AG09309 (cell line): ENCODE measurements around the gene TEX44.
A peak's percentile ranks its signal among the peaks of the same experiment; 100 is the strongest.

ENCODE experiments used
- DNase-seq: peaks from one replicate; pipeline ENCODE4 v3.0.0-alpha.2; 2010; ENCODE audit warnings: low read depth
- H3K4me3 ChIP-seq: 2 replicates; pipeline ENCODE4 v1.5.1; 2011; ENCODE audit warnings: mild to moderate bottlenecking, low read depth, low read length, moderate library complexity; ENCODE audit not compliant: control insufficient read depth
- CTCF ChIP-seq: IDR thresholded peaks from 2 replicates; pipeline ENCODE4 v1.5.1; 2011; ENCODE audit warnings: mild to moderate bottlenecking, low read depth, low read length, inconsistent platforms; ENCODE audit not compliant: insufficient read depth, control insufficient read depth; ENCODE audit errors: missing control alignments

The TEX44 gene

DNA sequence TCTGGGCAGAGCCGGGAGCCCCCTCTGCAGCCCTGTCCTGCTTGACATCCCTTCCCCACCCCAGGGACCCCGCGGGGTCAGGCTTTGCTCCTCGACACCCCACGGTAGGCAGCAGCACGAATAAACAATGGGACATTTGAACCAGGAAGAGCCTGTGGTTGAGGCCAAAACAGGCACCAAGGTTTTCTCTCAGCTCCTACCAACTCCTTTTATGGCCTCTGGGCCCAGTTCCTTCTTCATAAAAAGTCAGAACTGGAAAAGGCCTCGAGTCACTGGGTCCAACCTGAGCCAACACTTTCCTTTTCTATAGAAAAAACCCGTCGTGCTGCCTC, 20.6 kb downstream of the TEX44 start:
- H3K4me3 ChIP-seq = no peak overlapping the region
- DNase-seq = no peak
- TF ChIP-seq CTCF = no peak

GRCh38 chr2:231613663-231614558, 21.2 kb downstream of the TEX44 start:
- H3K4me3 ChIP-seq = peak overlapping the region; percentile 38
- no peak for TF ChIP-seq CTCF
- no peak for DNase-seq

DNA sequence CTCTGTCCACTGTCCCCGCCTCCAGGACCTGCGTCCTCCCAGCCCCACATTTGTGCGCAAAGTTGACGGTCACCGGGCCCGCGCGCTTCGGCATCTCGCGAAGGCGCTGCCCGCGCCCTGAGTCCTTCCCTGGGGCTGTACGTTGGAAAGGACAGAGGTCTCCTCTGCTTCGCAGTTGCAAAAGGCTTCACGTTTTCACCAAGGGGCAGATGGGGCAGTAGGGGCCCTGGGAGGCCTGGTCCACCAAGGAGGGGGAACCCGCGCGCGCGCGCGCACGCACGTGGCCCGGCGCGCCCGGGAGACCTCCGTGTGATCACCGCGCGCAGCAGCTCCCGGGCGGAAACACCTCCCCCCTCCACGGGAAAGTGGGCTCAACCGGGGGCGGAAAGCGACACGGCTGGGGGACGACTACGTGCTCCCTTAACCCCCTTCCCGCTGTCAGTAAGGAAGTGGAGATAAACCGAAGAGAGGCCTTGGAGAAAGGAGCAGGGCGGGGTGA, 21.9 kb downstream of the TEX44 start:
- H3K4me3 ChIP-seq = peak overlapping the region; percentile 38
- TF ChIP-seq CTCF = no peak
- DNase-seq = no peak

DNA sequence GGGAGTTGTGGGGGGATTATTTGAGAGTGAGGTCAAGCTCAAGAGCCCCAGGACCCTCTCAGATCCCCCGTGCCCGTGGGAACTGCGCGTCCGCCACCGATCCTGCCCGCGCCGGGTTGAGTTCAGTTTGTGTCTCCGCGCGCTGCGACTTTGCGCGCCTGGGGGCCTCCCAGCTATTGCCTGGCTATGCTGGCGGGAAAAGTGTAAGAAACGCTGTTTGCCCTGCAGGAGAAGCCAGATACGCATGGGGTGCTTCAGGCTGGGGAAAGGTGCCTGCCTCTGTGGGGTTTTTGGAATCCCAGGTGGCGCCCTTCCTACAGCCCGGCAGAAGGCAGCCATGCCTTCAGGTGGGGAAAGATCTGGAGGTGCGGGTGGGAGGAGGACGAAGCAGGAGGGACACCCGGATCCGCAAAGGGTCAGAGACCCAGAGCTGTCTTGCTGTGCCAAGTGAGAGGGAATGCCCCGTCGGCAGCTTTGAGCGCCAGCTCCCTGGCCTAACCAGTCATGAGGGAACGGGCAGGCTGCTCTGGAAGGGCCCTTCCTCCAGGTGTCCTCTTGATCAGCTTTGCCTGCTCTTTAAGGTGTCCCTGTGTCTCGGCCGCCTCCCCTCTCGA, 22.5 kb downstream of the TEX44 start:
- peak overlapping the region; percentile 1; the same call in 1 of the 2 replicates for H3K4me3 ChIP-seq
- no peak for TF ChIP-seq CTCF
- DNase-seq = no peak

DNA sequence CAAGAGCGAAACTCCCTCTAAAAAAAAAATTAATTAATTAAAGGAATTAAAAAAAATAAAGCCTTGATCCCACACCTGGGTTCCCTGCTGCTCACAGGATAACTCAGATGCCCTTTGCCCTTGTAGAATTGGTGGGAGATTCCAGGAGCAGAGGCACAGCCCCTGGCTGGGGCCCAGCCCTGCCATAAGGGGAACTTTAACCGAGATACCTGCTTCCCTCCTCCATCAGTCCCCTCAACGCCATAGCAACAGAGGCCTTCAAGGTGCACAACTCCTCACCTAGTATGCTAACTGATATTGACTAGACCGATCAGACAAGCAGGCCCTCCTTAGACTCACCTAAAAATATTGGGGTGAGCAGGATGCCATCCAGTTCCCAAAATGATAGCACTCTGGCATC, 23.6 kb downstream of the TEX44 start:
- TF ChIP-seq CTCF = no peak
- DNase-seq = no peak
- H3K4me3 ChIP-seq = no peak overlapping the region

- no peak for DNase-seq
- no peak for TF ChIP-seq CTCF
- H3K4me3 ChIP-seq = no peak overlapping the region
Observed at GRCh38 chr2:231617059-231617926, 24.6 kb downstream of the TEX44 start.
